ENCODE data around the gene CSK. TPM values are rescaled to one million over a fixed set of nuclear protein-coding genes. Genes with fewer than 3 reads are reported as not detected.

Gene CSK
- total and polyA plus RNA-seq, 2 donors (not counting 1 experiment from before 2014, with no cell fraction given), result 325 to 651 TPM

DNA sequence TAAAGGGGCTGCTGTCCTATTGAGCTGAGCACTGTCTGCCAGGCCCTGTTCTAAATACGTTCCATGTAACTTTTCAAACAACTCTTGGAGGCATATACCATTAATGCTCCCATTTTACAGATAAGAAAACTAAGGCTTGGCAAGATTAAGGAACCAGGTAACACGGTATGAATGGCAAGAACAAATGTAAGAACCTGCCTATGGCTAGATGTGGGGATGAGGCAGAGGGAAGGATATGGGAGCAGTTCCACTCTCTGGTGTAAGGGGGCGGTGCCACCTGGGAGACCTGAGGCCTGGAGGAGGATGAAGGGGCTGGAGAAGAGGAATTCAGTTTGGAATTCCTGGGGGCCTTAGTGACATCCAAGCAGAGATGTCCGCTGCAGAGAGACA lies 27.0 kb downstream of the CSK start:
- WGBS (ENCODE audit: insufficient coverage), result 64% methylated on average over 3 of the region's 4 CpGs
- CTCF ChIA-PET, result interaction anchor here (1.0 to 37.1 kb wide), 3 partner anchors 9 to 29 kb away, joined by 4 to 2548 read pairs (median 5); partner anchors contain the start of gene CSK
- Histone ChIP-seq H3K4me3 (ENCODE audit: control extremely low read depth in 1 of 5, extremely low read depth in 1 of 5, insufficient read depth in 1 of 5, low read depth in 2 of 5, low read length in 4 of 5) (no peak overlapping the region), H3K9ac (ENCODE audit: low read length) (no peak overlapping the region), H3K4me2 (replicated peaks; ENCODE audit: low read depth, low read length, poor library complexity, severe bottlenecking) (no peak overlapping the region), H3K9me3 (ENCODE audit: control extremely low read depth in 1 of 3, control insufficient read depth in 2 of 3, insufficient read depth in 1 of 3, low read length in 2 of 3) (no peaks in the 10 kb centered on the region), H4K20me1 (ENCODE audit: control insufficient read depth, insufficient read depth, low read length, poor library complexity, severe bottlenecking) (peaks cover 14% of the 10 kb centered on the region), H2AFZ (ENCODE audit: insufficient read depth, low read depth, low read length, poor library complexity, severe bottlenecking) (no peak overlapping the region), H3K27ac (ENCODE audit: low read length in 2 of 2) (peak overlapping the region in 1 of 2 donors; percentile 41), H3K79me2 (ENCODE audit: control insufficient read depth, insufficient read depth, low read length) (peaks cover 4% of the 10 kb centered on the region), H3K36me3 (replicated peaks in 1 of 2; ENCODE audit: control extremely low read depth in 1 of 2, control insufficient read depth in 1 of 2, extremely low read depth in 1 of 2, insufficient read depth in 2 of 2, low read length in 1 of 2) (peaks cover 0 to under 1% of the 10 kb centered on the region in 2 experiments), H3K27me3 (replicated peaks in 1 of 4; ENCODE audit: control extremely low read depth in 1 of 4, control insufficient read depth in 3 of 4, insufficient read depth in 4 of 4, low read length in 3 of 4) (no peaks in the 10 kb centered on the region), H3K4me1 (ENCODE audit: control insufficient read depth in 2 of 2, insufficient read depth in 2 of 2, low read length in 2 of 2) (peaks cover 16 to 24% of the 10 kb centered on the region in 2 donors)
- H3K27me3 Mint-ChIP-seq, result no peaks in the 10 kb centered on the region
- intact Hi-C loops (cut with micrococcal nuclease), result no loop called here
- ATAC-seq (ENCODE audit: low read depth), result no peak
- H3K4me3 Mint-ChIP-seq, result no peak overlapping the region
- TF ChIP-seq EZH2 (IDR thresholded peaks at IDR 0.05; ENCODE audit: borderline replicate concordance, insufficient read depth, low read depth, low read length, poor library complexity, severe bottlenecking) (no peak), CTCF (IDR thresholded peaks at IDR 0.05) (no peak)
- H3K9me3 Mint-ChIP-seq (ENCODE audit: insufficient read depth), result no peaks in the 10 kb centered on the region
- DNase-seq, result no peak
- H3K4me1 Mint-ChIP-seq, result peaks cover 30% of the 10 kb centered on the region
- POLR2A ChIA-PET, result interaction anchor here (0.6 to 1.2 kb wide), 2 partner anchors 39 to 50 kb away, joined by 4 to 8 read pairs; no protein-coding TSS in a partner anchor
- peak overlapping the region; percentile 66 for H3K27ac Mint-ChIP-seq

GRCh38 chr15:74809242-74809641 lies 27.4 kb downstream of the CSK start:
- Histone ChIP-seq H2AFZ (ENCODE audit: insufficient read depth, low read depth, low read length, poor library complexity, severe bottlenecking) (no peak overlapping the region), H3K79me2 (ENCODE audit: control insufficient read depth, insufficient read depth, low read length) (peaks cover 4% of the 10 kb centered on the region), H3K27me3 (replicated peaks in 1 of 4; ENCODE audit: control extremely low read depth in 1 of 4, control insufficient read depth in 3 of 4, insufficient read depth in 4 of 4, low read length in 3 of 4) (no peaks in the 10 kb centered on the region), H3K36me3 (replicated peaks in 1 of 2; ENCODE audit: control extremely low read depth in 1 of 2, control insufficient read depth in 1 of 2, extremely low read depth in 1 of 2, insufficient read depth in 2 of 2, low read length in 1 of 2) (no peaks in the 10 kb centered on the region), H3K4me3 (ENCODE audit: control extremely low read depth in 1 of 5, extremely low read depth in 1 of 5, insufficient read depth in 1 of 5, low read depth in 2 of 5, low read length in 4 of 5) (no peak overlapping the region), H3K4me2 (replicated peaks; ENCODE audit: low read depth, low read length, poor library complexity, severe bottlenecking) (no peak overlapping the region), H3K4me1 (ENCODE audit: control insufficient read depth in 2 of 2, insufficient read depth in 2 of 2, low read length in 2 of 2) (peaks cover 16 to 24% of the 10 kb centered on the region in 2 donors), H4K20me1 (ENCODE audit: control insufficient read depth, insufficient read depth, low read length, poor library complexity, severe bottlenecking) (peaks cover 10% of the 10 kb centered on the region), H3K9ac (ENCODE audit: low read length) (no peak overlapping the region), H3K9me3 (ENCODE audit: control extremely low read depth in 1 of 3, control insufficient read depth in 2 of 3, insufficient read depth in 1 of 3, low read length in 2 of 3) (no peaks in the 10 kb centered on the region), H3K27ac (ENCODE audit: low read length in 2 of 2) (peak overlapping the region in 1 of 2 donors; percentile 41)
- Mint-ChIP-seq H3K4me3 (no peak overlapping the region), H3K4me1 (peaks cover 30% of the 10 kb centered on the region), H3K27me3 (no peaks in the 10 kb centered on the region), H3K27ac (peak overlapping the region; percentile 66), H3K9me3 (ENCODE audit: insufficient read depth) (no peaks in the 10 kb centered on the region)
- POLR2A ChIA-PET, result interaction anchor here (0.6 to 1.2 kb wide), 2 partner anchors 39 to 50 kb away, joined by 4 to 8 read pairs; no protein-coding TSS in a partner anchor
- CTCF ChIA-PET, result interaction anchor here (2.2 to 37.1 kb wide), 2 partner anchors 10 to 29 kb away, joined by 5 to 2548 read pairs; partner anchors contain the start of gene CSK
- TF ChIP-seq EZH2 (IDR thresholded peaks at IDR 0.05; ENCODE audit: borderline replicate concordance, insufficient read depth, low read depth, low read length, poor library complexity, severe bottlenecking) (no peak), CTCF (IDR thresholded peaks at IDR 0.05) (no peak)
- DNase-seq (no peak), ATAC-seq (ENCODE audit: low read depth) (no peak)
- 91% methylated on average over 5 of the region's 5 CpGs for WGBS (ENCODE audit: insufficient coverage)
- intact Hi-C loops (cut with micrococcal nuclease), result no loop called here

Measured in B cell (primary cell).